HCT116 (cell line): ENCODE data around the gene RPN1. TPM values are rescaled to one million over a fixed set of nuclear protein-coding genes. Genes with fewer than 3 reads are reported as not detected.

Experiments used
- ATAC-seq: fragments of 200-7000 bp; cut with Tn5 transposase; 2 replicates; pipeline ENCODE4 v1.9.1; 2020; ENCODE audit warnings: mild to moderate bottlenecking, moderate library complexity
- BruUV-seq: library from RNA; stranded (reverse); fragments of 400-500 nt; replicated peaks from 2 replicates; lab custom pipeline; 2021; lab: Mats Ljungman, UMichigan
- CTCF ChIA-PET: fragments of 300-600 bp; sonication (Branson Sonifier 250); formaldehyde crosslinking; loops from one replicate; lab custom pipeline; 2021; ENCODE audit warnings: antibody characterized with exemption; lab: Charles Lee
- POLR2A ChIA-PET: fragments of 300-600, 350-600 bp; sonication (Branson Sonifier 250); formaldehyde crosslinking; loops from one replicate; lab custom pipeline; 2021; ENCODE audit warnings: antibody characterized with exemption; lab: Charles Lee
- RAD21 ChIA-PET, 2 experiments: fragments of 300-600 bp; sonication (Branson Sonifier 250); formaldehyde crosslinking; loops; one replicate each; lab custom pipeline; 2023; ENCODE audit warnings: low total read pairs in 2 of 2; ENCODE audit not compliant: uncharacterized antibody in 2 of 2, unreplicated experiment in 2 of 2, low non-redundant PET in 1 of 2; lab: Charles Lee
- DNase-seq: peaks from one replicate; pipeline ENCODE4 v3.0.0-alpha.2; 2010; ENCODE audit warnings: low read depth, low spot score
- H2AFZ ChIP-seq: fragments of 200-600 bp; shearing (Covaris generic), sonication (generic); 2 replicates; pipeline ENCODE4 v1.6.1; 2017; ENCODE audit warnings: low read depth, mixed run types, mixed read lengths, antibody characterized with exemption, low read length; ENCODE audit not compliant: poor library complexity, severe bottlenecking
- H3K27ac ChIP-seq: 2 replicates; pipeline ENCODE4 v1.5.1; 2012; ENCODE audit warnings: low read depth, low read length
- H3K27me3 ChIP-seq: fragments of 200-600 bp; sonication (generic); 2 replicates; pipeline ENCODE4 v1.6.1; 2016; ENCODE audit warnings: mixed run types, low read length, mixed read lengths; ENCODE audit not compliant: insufficient read depth
- H3K36me3 ChIP-seq, 2 experiments: fragments of 200-500 bp in 1 of 2; fragments of 200-600 bp in 1 of 2; sonication (Bioruptor generic) in 1 of 2; sonication (generic) in 1 of 2; 2 replicates each; pipeline versions ENCODE4 v1.5.1 to v1.6.1; 2014 to 2016; ENCODE audit warnings: low read length in 2 of 2, inconsistent platforms in 1 of 2, mixed read lengths in 1 of 2, mixed run types in 1 of 2; ENCODE audit not compliant: insufficient read depth in 2 of 2, control insufficient read depth in 1 of 2
- H3K4me1 ChIP-seq, 2 experiments: fragments of 200-600 bp in 1 of 2; sonication (generic) in 1 of 2; 2 replicates each; pipeline versions ENCODE4 v1.5.1 to v1.6.1; 2012 to 2017; ENCODE audit warnings: low read length in 2 of 2, inconsistent platforms in 1 of 2, mild to moderate bottlenecking in 1 of 2, mixed read lengths in 1 of 2, mixed run types in 1 of 2, moderate library complexity in 1 of 2; ENCODE audit not compliant: insufficient read depth in 2 of 2, control insufficient read depth in 1 of 2
- H3K4me2 ChIP-seq: fragments of 200-600 bp; sonication (generic); 2 replicates; pipeline ENCODE4 v1.6.1; 2017; ENCODE audit warnings: mixed run types, low read length, mixed read lengths
- H3K4me3 ChIP-seq, 2 experiments: fragments of 200-600 bp in 1 of 2; sonication (generic) in 1 of 2; replicated peaks in 1 of 2; 2 replicates each; pipeline ENCODE4 v1.5.1; 2011 to 2016; ENCODE audit warnings: low read length in 2 of 2, control low read depth in 1 of 2, low read depth in 1 of 2, mild to moderate bottlenecking in 1 of 2, mixed read lengths in 1 of 2, mixed run types in 1 of 2
- H3K79me2 ChIP-seq: fragments of 200-600 bp; sonication (generic); 2 replicates; pipeline ENCODE4 v1.6.1; 2017; ENCODE audit warnings: mild to moderate bottlenecking, mixed run types, low read length, moderate library complexity, mixed read lengths; ENCODE audit not compliant: insufficient read depth
- H3K9ac ChIP-seq: fragments of 200-600 bp; sonication (generic); 2 replicates; pipeline ENCODE4 v1.6.1; 2016; ENCODE audit warnings: low read length, mixed read lengths
- H3K9me2 ChIP-seq: fragments of 200-600 bp; sonication (generic), shearing (Covaris generic); 2 replicates; pipeline ENCODE4 v1.6.1; 2017; ENCODE audit warnings: mixed run types, mild to moderate bottlenecking, moderate library complexity; ENCODE audit not compliant: insufficient read depth
- H3K9me3 ChIP-seq, 2 experiments: fragments of 200-500 bp in 1 of 2; fragments of 200-600 bp in 1 of 2; sonication (Bioruptor generic) in 1 of 2; sonication (generic) in 1 of 2; 2 replicates each; pipeline ENCODE4 v1.6.1; 2014 to 2017; ENCODE audit warnings: low read length in 2 of 2, mixed read lengths in 2 of 2, inconsistent platforms in 1 of 2, low read depth in 1 of 2, mild to moderate bottlenecking in 1 of 2, mixed run types in 1 of 2, moderate library complexity in 1 of 2; ENCODE audit not compliant: control insufficient read depth in 1 of 2, insufficient read depth in 1 of 2
- H4K20me1 ChIP-seq: fragments of 200-600 bp; sonication (generic), shearing (Covaris generic); 2 replicates; pipeline ENCODE4 v1.6.1; 2017; ENCODE audit warnings: mixed run types, mild to moderate bottlenecking, moderate library complexity; ENCODE audit not compliant: insufficient read depth
- CEBPB ChIP-seq: IDR thresholded peaks from 2 replicates; pipeline ENCODE4 v1.6.1; 2012; ENCODE audit warnings: low read depth
- EGR1 ChIP-seq: IDR thresholded peaks from 2 replicates; pipeline ENCODE4 v1.6.1; 2012; ENCODE audit warnings: low read depth
- ELF1 ChIP-seq: IDR thresholded peaks from 2 replicates; pipeline ENCODE4 v1.6.1; 2012; ENCODE audit warnings: low read depth, borderline replicate concordance
- EZH2phosphoT487 ChIP-seq: fragments of 200-600 bp; IDR thresholded peaks from 2 replicates; pipeline ENCODE4 v1.6.1; 2018; ENCODE audit warnings: antibody characterized with exemption, borderline replicate concordance
- POLR2A ChIP-seq: IDR thresholded peaks from 2 replicates; pipeline ENCODE4 v1.7.0; 2011; ENCODE audit warnings: borderline replicate concordance; ENCODE audit not compliant: insufficient read depth, insufficient read length; ENCODE audit errors: extremely low read depth
- POLR2AphosphoS5 ChIP-seq: IDR thresholded peaks from 2 replicates; pipeline ENCODE4 v1.6.1; 2011; ENCODE audit warnings: mild to moderate bottlenecking, low read depth, low read length, moderate library complexity
- RAD21 ChIP-seq: IDR thresholded peaks from 2 replicates; pipeline ENCODE4 v1.6.1; 2012; ENCODE audit warnings: low read depth, mild to moderate bottlenecking
- SIN3A ChIP-seq: IDR thresholded peaks from 2 replicates; pipeline ENCODE4 v1.6.1; 2012; ENCODE audit warnings: low read depth
- SP1 ChIP-seq: IDR thresholded peaks from 2 replicates; pipeline ENCODE4 v1.6.1; 2012; ENCODE audit warnings: low read depth
- SRF ChIP-seq: IDR thresholded peaks from 2 replicates; pipeline ENCODE4 v1.6.1; 2012; ENCODE audit warnings: low read depth
- TCF7L2 ChIP-seq: IDR thresholded peaks from 2 replicates; pipeline ENCODE4 v1.7.0; 2011; ENCODE audit warnings: borderline replicate concordance, inconsistent platforms; ENCODE audit not compliant: insufficient read depth, insufficient read length; ENCODE audit errors: extremely low read depth
- YY1 ChIP-seq: IDR thresholded peaks from 2 replicates; pipeline ENCODE4 v1.6.1; 2011; ENCODE audit warnings: low read length, low read depth, moderate library complexity, mild to moderate bottlenecking; ENCODE audit not compliant: insufficient replicate concordance; ENCODE audit errors: extremely low read depth
- ZFX ChIP-seq: fragments of 450-650 bp; IDR thresholded peaks from 2 replicates; pipeline ENCODE4 v1.6.1; 2017
- ZNF274 ChIP-seq: fragments of 200-500 bp; sonication (Bioruptor generic); IDR thresholded peaks from 2 replicates; pipeline ENCODE4 v1.6.1; 2014; ENCODE audit warnings: mild to moderate bottlenecking, low read depth, low read length, inconsistent platforms
- intact Hi-C: fragments of 100-400 bp; cut with micrococcal nuclease; formaldehyde crosslinking; loops from 2 replicates; pipeline ENCODE4 v1.10.0; 2022
- total RNA-seq: library from RNA; stranded (reverse); gene quantifications from one replicate; pipeline ENCODE4 v1.2.1, GENCODE V29; 2021; ENCODE audit not compliant: unreplicated experiment
- TF ChIP-seq, protein P1 (sequence below), 3 experiments: fragments of 200-600 bp in 1 of 3; sonication (generic) in 1 of 3; IDR thresholded peaks in 2 of 3; conservative IDR thresholded peaks in 1 of 3; 2 replicates each; pipeline ENCODE4 v1.5.1; 2012 to 2017; ENCODE audit warnings: low read depth in 2 of 3, low read length in 2 of 3, antibody characterized with exemption in 1 of 3, borderline replicate concordance in 1 of 3, control low read depth in 1 of 3, mild to moderate bottlenecking in 1 of 3, mixed read lengths in 1 of 3, mixed run types in 1 of 3, moderate library complexity in 1 of 3; ENCODE audit not compliant: insufficient read depth in 1 of 3
- TF ChIP-seq, protein P2 (sequence below): IDR thresholded peaks from 2 replicates; pipeline ENCODE4 v1.6.1; 2012
- TF ChIP-seq, protein P3 (sequence below): IDR thresholded peaks from 2 replicates; pipeline ENCODE4 v1.6.1; 2012

Gene RPN1
- total RNA-seq, 1 experiment from 2014 or later: 218 TPM

DNA sequence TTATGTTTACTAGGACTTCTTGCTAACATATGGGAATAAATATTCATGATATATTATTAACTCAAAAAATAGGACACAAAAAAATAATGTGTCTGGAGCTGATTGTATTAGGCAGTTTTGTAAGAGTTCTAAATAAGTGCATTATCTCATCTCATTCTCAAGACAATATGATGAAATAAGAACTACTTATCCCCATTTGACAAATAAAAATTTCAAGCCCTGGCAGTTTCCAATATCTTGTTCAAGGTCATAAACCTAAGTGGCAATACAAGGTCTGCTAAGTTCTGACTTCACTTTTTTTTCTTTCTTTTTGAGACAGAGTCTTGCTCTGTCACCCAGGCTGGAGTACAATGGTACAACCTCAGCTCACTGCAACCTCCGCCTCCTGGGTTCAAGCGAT, 18.3 kb downstream of the RPN1 start:
- no peaks in the 10 kb centered on the region for H3K27me3 ChIP-seq
- no peak for TF ChIP-seq POLR2AphosphoS5
- TF ChIP-seq EGR1: no peak
- TF ChIP-seq YY1: no peak
- TF ChIP-seq EZH2phosphoT487: no peak
- no peak for TF ChIP-seq ZFX
- TF ChIP-seq, protein P1, sequence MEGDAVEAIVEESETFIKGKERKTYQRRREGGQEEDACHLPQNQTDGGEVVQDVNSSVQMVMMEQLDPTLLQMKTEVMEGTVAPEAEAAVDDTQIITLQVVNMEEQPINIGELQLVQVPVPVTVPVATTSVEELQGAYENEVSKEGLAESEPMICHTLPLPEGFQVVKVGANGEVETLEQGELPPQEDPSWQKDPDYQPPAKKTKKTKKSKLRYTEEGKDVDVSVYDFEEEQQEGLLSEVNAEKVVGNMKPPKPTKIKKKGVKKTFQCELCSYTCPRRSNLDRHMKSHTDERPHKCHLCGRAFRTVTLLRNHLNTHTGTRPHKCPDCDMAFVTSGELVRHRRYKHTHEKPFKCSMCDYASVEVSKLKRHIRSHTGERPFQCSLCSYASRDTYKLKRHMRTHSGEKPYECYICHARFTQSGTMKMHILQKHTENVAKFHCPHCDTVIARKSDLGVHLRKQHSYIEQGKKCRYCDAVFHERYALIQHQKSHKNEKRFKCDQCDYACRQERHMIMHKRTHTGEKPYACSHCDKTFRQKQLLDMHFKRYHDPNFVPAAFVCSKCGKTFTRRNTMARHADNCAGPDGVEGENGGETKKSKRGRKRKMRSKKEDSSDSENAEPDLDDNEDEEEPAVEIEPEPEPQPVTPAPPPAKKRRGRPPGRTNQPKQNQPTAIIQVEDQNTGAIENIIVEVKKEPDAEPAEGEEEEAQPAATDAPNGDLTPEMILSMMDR (IDR thresholded peaks at IDR 0.05 in 2 of 3, conservative IDR thresholded peaks at IDR 0.05 in 1 of 3; ENCODE audit: borderline replicate concordance in 1 of 3, insufficient read depth in 1 of 3, low read depth in 2 of 3, low read length in 2 of 3): no peak
- TF ChIP-seq POLR2A: no peak
- TF ChIP-seq, all 23 proteins: peak for 0
- Histone ChIP-seq H3K4me1 (no peaks in the 10 kb centered on the region), H3K79me2 (peaks cover 91% of the 10 kb centered on the region), H4K20me1 (peaks cover 15% of the 10 kb centered on the region), H3K36me3 (peaks cover 34 to 38% of the 10 kb centered on the region in 2 experiments), H3K9ac (no peak overlapping the region), H3K9me3 (no peaks in the 10 kb centered on the region), H2AFZ (no peak overlapping the region), H3K27ac (no peak overlapping the region), H3K9me2 (no peaks in the 10 kb centered on the region), H3K4me3 (no peak overlapping the region), H3K4me2 (no peak overlapping the region)
- ChIA-PET POLR2A (interaction anchor here (0.6 kb wide), 1 partner anchor 9 kb away, joined by 3 read pairs; no protein-coding TSS in a partner anchor), CTCF (no interaction called here), RAD21 (no interaction called here)
- ATAC-seq: no peak
- no peak for DNase-seq
- no TSS peak for BruUV-seq
- intact Hi-C loops: no loop called here

DNA sequence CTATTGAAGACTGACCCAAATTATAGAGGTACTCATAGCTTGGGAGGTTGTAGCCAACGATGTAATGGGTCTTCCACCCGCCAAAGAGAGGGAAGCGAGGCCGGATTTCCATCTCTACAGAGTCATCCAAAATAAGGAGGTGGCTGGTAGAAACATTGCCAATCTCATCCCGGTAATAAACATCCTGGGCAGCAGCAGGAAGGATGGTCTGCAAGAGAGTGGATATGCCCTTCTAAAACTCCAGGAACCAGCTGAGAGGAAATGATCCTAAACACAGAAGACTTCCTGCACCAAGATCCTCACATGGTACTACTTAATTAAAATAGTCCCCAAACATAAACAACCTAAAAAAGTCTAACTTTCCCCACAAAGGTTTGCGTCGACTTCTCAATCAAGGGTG, 20.7 kb downstream of the RPN1 start:
- Histone ChIP-seq H3K36me3 (peaks cover 43 to 50% of the 10 kb centered on the region in 2 experiments), H3K4me1 (no peaks in the 10 kb centered on the region)
- intact Hi-C loops: no loop called here
- TF ChIP-seq, protein P2, sequence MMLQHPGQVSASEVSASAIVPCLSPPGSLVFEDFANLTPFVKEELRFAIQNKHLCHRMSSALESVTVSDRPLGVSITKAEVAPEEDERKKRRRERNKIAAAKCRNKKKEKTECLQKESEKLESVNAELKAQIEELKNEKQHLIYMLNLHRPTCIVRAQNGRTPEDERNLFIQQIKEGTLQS: no peak
- no peak for TF ChIP-seq TCF7L2
- TF ChIP-seq EGR1: no peak
- no peak for TF ChIP-seq ZNF274
- TF ChIP-seq SP1: no peak
- no peak for TF ChIP-seq RAD21
- no peak for TF ChIP-seq EZH2phosphoT487
- no peak for TF ChIP-seq POLR2A
- TF ChIP-seq ELF1: no peak
- TF ChIP-seq SIN3A: no peak
- no peak for TF ChIP-seq CEBPB
- no peak for TF ChIP-seq POLR2AphosphoS5
- TF ChIP-seq, protein P3, sequence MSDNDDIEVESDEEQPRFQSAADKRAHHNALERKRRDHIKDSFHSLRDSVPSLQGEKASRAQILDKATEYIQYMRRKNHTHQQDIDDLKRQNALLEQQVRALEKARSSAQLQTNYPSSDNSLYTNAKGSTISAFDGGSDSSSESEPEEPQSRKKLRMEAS: no peak
- no peak for TF ChIP-seq SRF

More for the DNA sequence above, 20.7 kb downstream of the RPN1 start:
- no peak for DNase-seq
- no peaks in the 10 kb centered on the region for H3K9me2 ChIP-seq
- H3K79me2 ChIP-seq: peaks cover 93% of the 10 kb centered on the region
- ATAC-seq: no peak
- no peaks in the 10 kb centered on the region for H3K27me3 ChIP-seq
- no peak overlapping the region for H3K27ac ChIP-seq
- H3K4me3 ChIP-seq: no peak overlapping the region
- H2AFZ ChIP-seq: no peak overlapping the region
- ChIA-PET RAD21 (no interaction called here), POLR2A (no interaction called here), CTCF (no interaction called here)
- peaks cover 11% of the 10 kb centered on the region for H4K20me1 ChIP-seq
- BruUV-seq: no TSS peak
- no peak overlapping the region for H3K9ac ChIP-seq
- no peaks in the 10 kb centered on the region for H3K9me3 ChIP-seq
- no peak overlapping the region for H3K4me2 ChIP-seq
